MM.1S (cell line): Measurements from ENCODE around the gene GCLC.

Source experiments
- DNase-seq: peaks from one replicate; pipeline ENCODE4 v3.0.0-alpha.2; 2015
- H2AFZ ChIP-seq: fragments of 300-600 bp; sonication (generic); 2 replicates; pipeline ENCODE4 v1.6.0; 2016; ENCODE audit warnings: antibody characterized with exemption, low read length
- H3F3A ChIP-seq: fragments of 300-600 bp; sonication (generic); 2 replicates; pipeline ENCODE4 v1.6.1; 2016; ENCODE audit warnings: mild to moderate bottlenecking, antibody characterized with exemption, low read length, moderate library complexity, mixed read lengths; ENCODE audit not compliant: insufficient read depth
- H3K27ac ChIP-seq: fragments of 300-600 bp; sonication (generic); 2 replicates; pipeline ENCODE4 v1.5.1; 2016; ENCODE audit warnings: mild to moderate bottlenecking, low read length
- H3K27me3 ChIP-seq: fragments of 300-600 bp; sonication (generic); replicated peaks from 2 replicates; pipeline ENCODE4 v1.6.0; 2016; ENCODE audit warnings: low read length; ENCODE audit not compliant: insufficient read depth
- H3K36me3 ChIP-seq: fragments of 300-600 bp; sonication (generic); replicated peaks from 2 replicates; pipeline ENCODE4 v1.6.1; 2016; ENCODE audit warnings: mild to moderate bottlenecking, low read length, mixed read lengths; ENCODE audit not compliant: insufficient read depth
- H3K4me1 ChIP-seq: fragments of 300-600 bp; sonication (generic); 2 replicates; pipeline ENCODE4 v1.6.1; 2016; ENCODE audit warnings: low read length, mixed read lengths
- H3K4me2 ChIP-seq: fragments of 300-600 bp; sonication (generic); 2 replicates; pipeline ENCODE4 v1.6.0; 2016; ENCODE audit warnings: low read depth, low read length
- H3K4me3 ChIP-seq: fragments of 300-600 bp; sonication (generic); 2 replicates; pipeline ENCODE4 v1.5.1; 2016; ENCODE audit warnings: low read length, mixed read lengths
- H3K79me2 ChIP-seq: fragments of 300-600 bp; sonication (generic); 2 replicates; pipeline ENCODE4 v1.6.1; 2016; ENCODE audit warnings: mixed run types, low read length, mixed read lengths
- H3K9ac ChIP-seq: fragments of 300-600 bp; sonication (generic); 2 replicates; pipeline ENCODE4 v1.6.1; 2016; ENCODE audit warnings: low read length, mixed read lengths
- H3K9me2 ChIP-seq: fragments of 300-600 bp; sonication (generic); replicated peaks from 2 replicates; pipeline ENCODE4 v1.6.1; 2016; ENCODE audit warnings: mild to moderate bottlenecking, low read length, mixed read lengths; ENCODE audit not compliant: insufficient read depth
- H3K9me3 ChIP-seq: fragments of 300-600 bp; sonication (generic); replicated peaks from 2 replicates; pipeline ENCODE4 v1.6.1; 2016; ENCODE audit warnings: mild to moderate bottlenecking, low read length, mixed read lengths; ENCODE audit not compliant: insufficient read depth
- H4K20me1 ChIP-seq: fragments of 300-600 bp; sonication (generic); 2 replicates; pipeline ENCODE4 v1.6.1; 2016; ENCODE audit warnings: mild to moderate bottlenecking, low read length, moderate library complexity, mixed read lengths; ENCODE audit not compliant: insufficient read depth
- EZH2 ChIP-seq: fragments of 300-600 bp; sonication (generic); optimal IDR thresholded peaks from 2 replicates; pipeline ENCODE3; 2017; ENCODE audit warnings: low read depth, mild to moderate bottlenecking, antibody characterized with exemption, low read length, mixed read lengths
- EZH2phosphoT487 ChIP-seq: fragments of 300-600 bp; sonication (generic); IDR thresholded peaks from 2 replicates; pipeline ENCODE4 v1.6.1; 2018; ENCODE audit warnings: antibody characterized with exemption, low read length
- TF ChIP-seq, protein P1 (sequence below): fragments of 300-600 bp; sonication (generic); IDR thresholded peaks from 2 replicates; pipeline ENCODE4 v1.5.1; 2016; ENCODE audit warnings: antibody characterized with exemption, low read length, mixed read lengths

Gene GCLC

GRCh38 chr6:53526000-53526399, 18.9 kb downstream of the GCLC start:
- H2AFZ ChIP-seq, result no peak overlapping the region
- H3K27me3 ChIP-seq, result no peaks in the 10 kb centered on the region
- no peaks in the 10 kb centered on the region for H3K36me3 ChIP-seq
- H3K4me2 ChIP-seq, result no peak overlapping the region
- no peaks in the 10 kb centered on the region for H3F3A ChIP-seq
- no peaks in the 10 kb centered on the region for H3K9me2 ChIP-seq
- H3K4me1 ChIP-seq, result no peaks in the 10 kb centered on the region
- TF ChIP-seq EZH2 (no peak), EZH2phosphoT487 (no peak)
- TF ChIP-seq, protein P1, sequence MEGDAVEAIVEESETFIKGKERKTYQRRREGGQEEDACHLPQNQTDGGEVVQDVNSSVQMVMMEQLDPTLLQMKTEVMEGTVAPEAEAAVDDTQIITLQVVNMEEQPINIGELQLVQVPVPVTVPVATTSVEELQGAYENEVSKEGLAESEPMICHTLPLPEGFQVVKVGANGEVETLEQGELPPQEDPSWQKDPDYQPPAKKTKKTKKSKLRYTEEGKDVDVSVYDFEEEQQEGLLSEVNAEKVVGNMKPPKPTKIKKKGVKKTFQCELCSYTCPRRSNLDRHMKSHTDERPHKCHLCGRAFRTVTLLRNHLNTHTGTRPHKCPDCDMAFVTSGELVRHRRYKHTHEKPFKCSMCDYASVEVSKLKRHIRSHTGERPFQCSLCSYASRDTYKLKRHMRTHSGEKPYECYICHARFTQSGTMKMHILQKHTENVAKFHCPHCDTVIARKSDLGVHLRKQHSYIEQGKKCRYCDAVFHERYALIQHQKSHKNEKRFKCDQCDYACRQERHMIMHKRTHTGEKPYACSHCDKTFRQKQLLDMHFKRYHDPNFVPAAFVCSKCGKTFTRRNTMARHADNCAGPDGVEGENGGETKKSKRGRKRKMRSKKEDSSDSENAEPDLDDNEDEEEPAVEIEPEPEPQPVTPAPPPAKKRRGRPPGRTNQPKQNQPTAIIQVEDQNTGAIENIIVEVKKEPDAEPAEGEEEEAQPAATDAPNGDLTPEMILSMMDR, result no peak
- H3K27ac ChIP-seq, result no peak overlapping the region
- H3K9ac ChIP-seq, result no peak overlapping the region
- no peaks in the 10 kb centered on the region for H3K9me3 ChIP-seq
- no peak for DNase-seq
- H4K20me1 ChIP-seq, result no peaks in the 10 kb centered on the region
- H3K4me3 ChIP-seq, result no peak overlapping the region
- H3K79me2 ChIP-seq, result peaks cover 18% of the 10 kb centered on the region; the same call in 1 of the 2 replicates

GRCh38 chr6:53524455-53524815, 20.5 kb downstream of the GCLC start:
- H3K9me3 ChIP-seq, result no peaks in the 10 kb centered on the region
- no peak overlapping the region for H3K4me2 ChIP-seq
- H3K4me3 ChIP-seq, result no peak overlapping the region
- TF ChIP-seq EZH2 (no peak), EZH2phosphoT487 (no peak)
- TF ChIP-seq, protein P1, result no peak
- H3K4me1 ChIP-seq, result no peaks in the 10 kb centered on the region
- H4K20me1 ChIP-seq, result no peaks in the 10 kb centered on the region
- DNase-seq, result no peak
- H3K9me2 ChIP-seq, result no peaks in the 10 kb centered on the region
- H3K27ac ChIP-seq, result no peak overlapping the region
- H3K79me2 ChIP-seq, result peaks cover 13% of the 10 kb centered on the region; the same call in 1 of the 2 replicates
- H3K9ac ChIP-seq, result no peak overlapping the region
- H2AFZ ChIP-seq, result no peak overlapping the region
- H3K36me3 ChIP-seq, result no peaks in the 10 kb centered on the region
- no peaks in the 10 kb centered on the region for H3F3A ChIP-seq
- no peaks in the 10 kb centered on the region for H3K27me3 ChIP-seq

DNA sequence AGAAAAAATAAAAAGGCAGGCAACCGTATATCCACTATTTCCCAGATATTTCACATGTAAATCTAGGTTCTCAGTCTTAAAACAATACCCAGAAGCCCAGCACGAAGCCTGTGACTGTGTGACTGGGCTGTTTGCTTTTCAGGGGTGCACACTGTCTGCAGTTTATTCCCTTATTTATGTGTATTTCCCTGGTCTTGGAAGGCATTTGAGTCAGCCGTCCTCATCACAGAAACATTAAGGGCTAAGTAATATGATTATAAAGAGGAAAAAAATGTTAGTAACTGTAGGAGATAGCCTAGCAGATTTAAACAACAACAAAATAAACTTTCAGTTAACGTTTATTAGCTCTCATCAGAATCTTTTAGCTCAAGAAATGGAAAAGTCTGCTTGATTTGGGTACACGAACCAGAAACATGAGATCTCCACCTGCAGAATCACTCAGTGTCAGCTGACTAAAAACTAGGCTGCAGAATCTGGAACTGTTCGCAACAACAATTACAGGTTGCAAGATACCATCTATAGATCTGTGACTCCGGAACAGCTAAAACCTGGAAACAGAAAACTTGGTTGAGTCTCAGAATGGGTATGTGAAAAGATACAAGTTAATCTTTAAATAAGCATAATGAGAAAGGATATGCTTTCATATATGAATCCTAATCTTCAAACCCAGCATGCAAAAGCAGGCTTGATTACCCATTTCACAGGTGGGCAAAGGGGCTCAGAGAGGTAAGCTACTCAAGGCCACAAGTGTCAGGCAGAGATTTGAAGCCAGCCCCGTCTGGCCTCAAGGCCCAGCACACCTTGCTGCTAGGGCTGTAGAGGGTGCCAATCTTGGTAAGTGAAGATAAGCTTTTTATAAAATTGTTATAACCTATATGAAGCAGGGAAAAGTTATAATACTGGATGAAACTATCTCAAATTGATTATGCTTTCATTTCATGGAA, 21.1 kb downstream of the GCLC start:
- no peaks in the 10 kb centered on the region for H3K36me3 ChIP-seq
- H3K27me3 ChIP-seq, result no peaks in the 10 kb centered on the region
- H3K27ac ChIP-seq, result no peak overlapping the region
- TF ChIP-seq EZH2phosphoT487 (no peak), EZH2 (no peak)
- TF ChIP-seq, protein P1, result no peak
- no peaks in the 10 kb centered on the region for H4K20me1 ChIP-seq
- H3K4me1 ChIP-seq, result no peaks in the 10 kb centered on the region
- no peaks in the 10 kb centered on the region for H3F3A ChIP-seq
- no peak overlapping the region for H2AFZ ChIP-seq
- H3K9me3 ChIP-seq, result no peaks in the 10 kb centered on the region
- no peaks in the 10 kb centered on the region for H3K9me2 ChIP-seq
- no peak for DNase-seq
- H3K9ac ChIP-seq, result no peak overlapping the region
- H3K79me2 ChIP-seq, result peaks cover 7% of the 10 kb centered on the region; the same call in 1 of the 2 replicates
- no peak overlapping the region for H3K4me2 ChIP-seq
- H3K4me3 ChIP-seq, result no peak overlapping the region
